ENCODE measurements around the gene SPRR5.

The SPRR5 gene

GRCh38 chr1:152942161-152942560 lies 4.8 kb upstream of the SPRR5 start:
- no peak for DNase-seq (ENCODE audit: low read depth in 2 of 2, low spot score in 1 of 2)

- no peak for DNase-seq (ENCODE audit: low read depth in 2 of 2, low spot score in 1 of 2)
Observed at GRCh38 chr1:152946248-152946647, 758 bp upstream of the SPRR5 start.

DNA sequence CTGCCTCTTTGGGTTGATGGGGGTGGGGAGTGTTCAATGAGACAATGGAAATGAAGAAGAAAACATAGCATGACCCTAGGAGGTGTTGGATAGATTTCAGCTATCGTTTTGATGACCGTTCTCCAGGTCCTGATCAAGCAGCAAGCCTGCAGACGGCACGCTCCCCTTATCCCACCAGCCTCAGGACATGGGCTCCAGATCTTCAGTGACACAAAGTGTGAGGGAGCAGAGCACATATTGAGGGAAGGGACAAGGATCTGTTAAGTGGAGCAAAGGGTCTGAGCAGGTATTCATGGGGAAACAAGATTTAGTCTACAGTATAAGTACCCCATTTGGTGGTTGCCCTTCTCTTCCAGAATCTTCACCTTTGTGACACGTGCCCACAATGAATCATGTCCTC lies 4.7 kb downstream of the SPRR5 start:
- DNase-seq (ENCODE audit: low read depth in 2 of 2, low spot score in 1 of 2), result no peak

- no peak for DNase-seq (ENCODE audit: low read depth in 2 of 2, low spot score in 1 of 2)
Observed at GRCh38 chr1:152953761-152954160, 6.8 kb downstream of the SPRR5 start.

- no peak for DNase-seq (ENCODE audit: low read depth in 2 of 2, low spot score in 1 of 2)
Observed at GRCh38 chr1:152954436-152954835, 7.4 kb downstream of the SPRR5 start.

GRCh38 chr1:152957561-152957960 lies 10.6 kb downstream of the SPRR5 start:
- DNase-seq (ENCODE audit: low read depth in 2 of 2, low spot score in 1 of 2), result no peak

- no peak for DNase-seq (ENCODE audit: low read depth in 2 of 2, low spot score in 1 of 2)
Observed at GRCh38 chr1:152959273-152959672, 12.3 kb downstream of the SPRR5 start.

DNA sequence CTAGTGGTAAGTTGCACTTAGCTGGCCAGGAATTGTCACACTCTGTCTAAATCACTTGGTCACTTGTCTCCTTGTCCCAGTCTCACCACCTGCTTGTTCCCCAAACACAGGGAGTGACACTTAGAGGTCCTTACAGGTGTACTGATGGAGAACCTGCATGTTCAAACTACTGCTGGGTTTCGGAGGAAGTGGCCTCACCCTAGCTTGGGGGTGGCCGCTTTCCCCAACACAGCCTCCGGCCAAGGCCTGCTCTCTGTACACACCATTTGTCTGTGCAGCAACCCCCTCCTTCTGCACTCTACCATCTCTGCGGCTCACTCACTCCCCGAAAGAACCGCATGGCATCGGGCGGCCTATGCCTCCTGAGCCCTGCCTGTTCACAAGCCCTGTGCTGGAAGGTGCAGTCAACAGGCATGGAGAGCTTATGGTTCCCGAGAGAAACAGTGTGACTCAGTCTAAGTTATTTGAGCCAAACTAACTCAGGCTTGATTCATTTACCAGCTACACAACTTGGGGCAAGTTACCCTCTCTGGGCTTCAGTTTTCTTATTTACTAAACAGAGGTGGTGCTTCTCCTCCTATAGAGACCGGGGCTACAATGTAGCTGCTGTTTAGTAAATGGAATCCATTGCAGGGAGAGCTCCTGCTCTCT lies 12.9 kb downstream of the SPRR5 start:
- no peak for DNase-seq (ENCODE audit: low read depth in 2 of 2, low spot score in 1 of 2)

GRCh38 chr1:152960452-152961044 lies 13.5 kb downstream of the SPRR5 start:
- DNase-seq (ENCODE audit: low read depth in 2 of 2, low spot score in 1 of 2), result no peak

GRCh38 chr1:152961226-152961891 lies 14.4 kb downstream of the SPRR5 start:
- DNase-seq (ENCODE audit: low read depth in 2 of 2, low spot score in 1 of 2), result no peak

DNA sequence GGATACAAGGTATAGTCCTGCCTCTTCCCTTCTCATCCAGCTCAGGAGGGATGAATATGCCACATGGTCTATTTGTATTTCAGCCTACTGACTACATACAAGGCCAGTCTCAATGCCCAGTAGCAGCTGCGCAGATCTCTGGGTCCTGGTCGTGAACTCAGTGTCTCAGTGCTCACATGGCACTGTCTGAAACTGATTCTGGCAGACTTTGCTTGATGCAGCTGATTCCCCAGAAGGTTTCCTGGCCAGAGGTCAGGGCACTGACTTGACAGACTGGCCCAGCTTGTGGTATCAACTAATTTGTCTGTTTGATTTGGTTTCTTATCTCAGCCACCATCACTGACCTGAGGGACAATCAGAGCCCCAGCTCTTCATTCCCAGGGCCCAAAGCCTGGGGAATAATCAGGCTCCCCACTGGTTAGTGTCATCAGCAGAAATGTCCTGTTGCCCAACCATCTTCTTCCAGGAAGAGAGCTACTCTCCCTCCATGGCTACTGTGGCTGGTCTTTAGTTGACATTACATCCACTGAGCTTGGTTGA lies 15.9 kb downstream of the SPRR5 start:
- no peak for DNase-seq (ENCODE audit: low read depth in 2 of 2, low spot score in 1 of 2)

DNA sequence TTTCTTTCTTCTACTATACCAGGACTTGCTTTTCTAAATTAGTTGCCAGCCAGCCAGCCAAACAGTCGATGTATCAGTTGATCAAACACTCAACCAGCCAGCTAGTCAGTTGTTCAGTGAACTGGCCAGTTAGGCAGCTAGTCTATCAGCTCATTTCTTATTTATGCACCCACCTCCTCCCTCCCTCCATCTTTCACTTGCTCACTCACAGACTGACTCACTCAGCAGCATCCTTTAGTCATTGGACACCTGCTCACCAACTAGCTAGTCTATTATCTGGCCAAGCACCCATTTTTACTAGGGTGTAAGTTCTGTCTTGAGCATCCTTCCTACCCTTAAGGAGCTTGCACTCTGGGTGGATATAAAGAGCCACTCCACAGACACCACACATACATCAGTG lies 17.5 kb downstream of the SPRR5 start:
- DNase-seq (ENCODE audit: low read depth in 2 of 2, low spot score in 1 of 2), result no peak

- no peak for DNase-seq (ENCODE audit: low read depth in 2 of 2, low spot score in 1 of 2)
Observed at GRCh38 chr1:152965853-152966252, 18.8 kb downstream of the SPRR5 start.

GRCh38 chr1:152967201-152967600 lies 20.2 kb downstream of the SPRR5 start:
- DNase-seq (ENCODE audit: low read depth in 2 of 2, low spot score in 1 of 2), result no peak

- no peak for DNase-seq (ENCODE audit: low read depth in 2 of 2, low spot score in 1 of 2)
Observed at GRCh38 chr1:152968248-152968647, 21.2 kb downstream of the SPRR5 start.

DNA sequence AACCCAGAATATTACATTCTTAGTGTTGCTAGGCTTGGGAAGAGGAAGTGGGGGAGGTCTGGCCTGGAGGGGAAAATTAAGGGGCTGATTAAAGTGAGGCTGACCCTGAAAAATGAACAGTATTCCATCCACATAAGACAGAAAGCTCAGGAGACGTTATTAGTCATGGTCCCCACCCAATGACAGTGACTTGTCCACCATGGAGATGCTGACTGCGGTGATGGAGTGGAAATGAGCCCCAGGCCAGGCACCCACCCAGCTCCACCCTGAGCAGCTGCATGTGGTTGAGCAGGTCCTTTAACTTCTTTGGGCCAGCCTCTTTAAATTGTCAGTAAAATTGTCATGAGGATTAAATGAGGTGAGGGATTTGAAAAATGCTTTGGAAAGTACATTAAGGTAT lies 22.0 kb downstream of the SPRR5 start:
- DNase-seq (ENCODE audit: low read depth in 2 of 2, low spot score in 1 of 2), result no peak

GRCh38 chr1:152970495-152970894 lies 23.5 kb downstream of the SPRR5 start, which contains the start of gene SPRR4:
SPRR4 (plus strand) TSS chr1:152970648; CDS start chr1:152971891, 1,243 bp downstream.
- DNase-seq (ENCODE audit: low read depth in 2 of 2, low spot score in 1 of 2), result no peak

DNA sequence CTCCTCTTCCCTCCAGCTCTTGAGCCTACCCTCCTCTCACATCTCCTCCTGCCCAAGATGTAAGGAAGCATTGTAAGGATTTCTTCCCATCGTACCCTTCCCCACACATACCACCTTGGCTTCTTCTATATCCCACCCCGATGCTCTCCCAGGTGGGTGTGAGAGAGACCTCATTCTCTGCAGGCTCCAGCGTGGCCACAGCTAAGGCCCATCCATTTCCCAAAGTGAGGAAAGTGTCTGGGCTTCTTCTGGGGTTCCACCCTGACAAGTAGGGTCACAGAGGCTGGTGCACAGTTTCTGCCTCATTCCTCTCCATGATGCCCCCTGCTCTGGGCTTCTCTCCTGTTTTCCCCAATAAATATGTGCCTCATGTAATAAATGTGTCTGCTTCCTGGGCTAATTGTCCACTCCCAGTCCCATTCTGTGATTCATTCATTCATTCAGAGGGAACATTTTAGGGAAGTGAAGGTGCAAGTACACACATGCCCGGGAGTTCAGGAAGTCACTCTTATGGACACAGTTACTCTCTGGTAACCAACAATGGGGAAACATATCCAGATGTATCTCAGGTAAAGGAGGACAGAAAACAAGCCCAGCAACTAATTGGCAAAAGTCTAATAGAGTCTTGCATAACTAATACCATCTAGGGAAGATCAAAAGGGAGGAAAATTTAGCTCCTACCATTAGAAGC lies 25.3 kb downstream of the SPRR5 start:
- no peak for DNase-seq (ENCODE audit: low read depth in 2 of 2, low spot score in 1 of 2)

GRCh38 chr1:152976688-152977087 lies 29.7 kb downstream of the SPRR5 start:
- DNase-seq (ENCODE audit: low read depth in 2 of 2, low spot score in 1 of 2), result no peak

DNA sequence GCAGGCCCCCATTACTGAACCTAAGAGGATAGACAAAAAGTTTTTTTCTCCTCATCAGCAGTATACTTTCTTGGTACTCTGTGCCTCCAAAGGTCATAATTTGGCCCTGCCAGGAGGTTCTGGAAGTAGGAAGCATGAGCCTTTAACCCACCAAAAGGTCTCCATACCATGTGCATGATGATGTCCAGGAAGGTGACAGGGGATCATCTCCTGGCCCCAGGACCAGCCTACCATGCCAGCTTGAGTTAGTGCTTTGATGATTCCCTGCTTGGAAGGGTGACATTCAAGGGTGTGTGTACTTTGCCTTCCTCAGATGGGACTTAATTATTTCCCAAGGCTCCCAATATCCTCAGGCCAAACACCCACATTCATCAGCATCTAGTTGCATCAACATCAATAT lies 30.6 kb downstream of the SPRR5 start:
- DNase-seq (ENCODE audit: low read depth in 2 of 2, low spot score in 1 of 2), result no peak

DNA sequence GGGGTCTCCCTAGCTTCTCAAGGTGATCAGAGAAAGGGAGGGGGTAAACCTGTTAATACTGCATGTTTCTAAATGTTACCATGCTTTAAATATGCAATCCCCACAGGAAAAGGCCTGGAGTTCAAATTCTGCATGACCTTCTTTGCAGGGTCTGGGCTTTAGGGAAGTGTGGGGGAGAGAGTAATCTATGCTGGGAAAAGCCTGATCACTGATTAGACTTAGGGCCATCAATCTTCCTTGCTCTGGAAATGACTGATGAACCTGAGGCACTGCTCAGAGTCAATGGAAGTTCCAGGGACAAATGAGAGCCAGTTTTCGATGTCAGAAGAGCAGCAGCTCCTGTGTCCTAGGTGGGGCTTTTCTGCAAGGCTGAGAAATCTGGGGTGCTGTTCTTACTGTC lies 33.7 kb downstream of the SPRR5 start:
- DNase-seq (ENCODE audit: low read depth in 2 of 2, low spot score in 1 of 2), result no peak

Data from stimulated activated CD8-positive, alpha-beta memory T cell treated with anti-CD3 and anti-CD28 coated beads, Interleukin-4, amount 100 ng/mL, for 4 hours (primary cell).